Breast epithelium (tissue), 4 donors: Measurements from ENCODE around the gene STRA8. TPM values are rescaled to one million over a fixed set of nuclear protein-coding genes. Genes with fewer than 3 reads are reported as not detected.

Experiments
- DNase-seq, 2 donors: peaks; one replicate each; pipeline ENCODE4 v3.0.0-alpha.2; 2019; ENCODE audit warnings: low spot score in 2 of 2
- H3K27ac ChIP-seq, 2 donors: fragments of 200-600 bp; sonication (generic) in 1 of 2; one replicate each; pipeline ENCODE4 v1.5.1; 2016 to 2019; ENCODE audit warnings: mild to moderate bottlenecking in 1 of 2
- H3K27me3 ChIP-seq, 2 donors: fragments of 200-600 bp; sonication (generic) in 1 of 2; one replicate each; pipeline versions ENCODE4 v1.5.1 to v1.6.0; 2017 to 2019; ENCODE audit warnings: control low read depth in 1 of 2, mild to moderate bottlenecking in 1 of 2
- H3K36me3 ChIP-seq: fragments of 200-600 bp; one replicate; pipeline ENCODE4 v1.5.1; 2019
- H3K4me1 ChIP-seq, 2 donors: fragments of 200-600 bp; sonication (generic); one replicate each; pipeline ENCODE4 v1.5.1; 2016 to 2019; ENCODE audit warnings: control low read depth in 1 of 2
- H3K4me3 ChIP-seq, 3 donors: fragments of 200-600 bp; sonication (generic); 1 replicate in 2 of 3; 2 replicates in 1 of 3; pipeline ENCODE4 v1.5.1; 2016 to 2019; ENCODE audit warnings: mild to moderate bottlenecking in 3 of 3, moderate library complexity in 2 of 3
- H3K9me3 ChIP-seq, 2 donors: fragments of 200-600 bp; sonication (generic) in 1 of 2; one replicate each; pipeline ENCODE4 v1.5.1; 2016 to 2019; ENCODE audit warnings: control low read depth in 1 of 2
- CTCF ChIP-seq, 3 donors: fragments of 450-650 bp; IDR thresholded peaks; one replicate each; pipeline ENCODE4 v1.5.1; 2016 to 2017; ENCODE audit warnings: antibody characterized with exemption in 3 of 3, mild to moderate bottlenecking in 3 of 3, moderate library complexity in 3 of 3
- POLR2A ChIP-seq: fragments of 450-650 bp; IDR thresholded peaks from one replicate; pipeline ENCODE4 v1.6.1; 2016; ENCODE audit warnings: antibody characterized with exemption, mild to moderate bottlenecking, moderate library complexity
- POLR2AphosphoS5 ChIP-seq, 3 donors: sonication (generic); formaldehyde crosslinking; IDR thresholded peaks; one replicate each; pipeline ENCODE4 v1.6.1; 2017; ENCODE audit warnings: antibody characterized with exemption in 3 of 3
- intact Hi-C: fragments of 100-400 bp; cut with DNase I; formaldehyde crosslinking; loops from one replicate; pipeline ENCODE4 v1.15.1; 2023; ENCODE audit warnings: low total_unique reads
- total RNA-seq, 3 donors: library from RNA; depleted of rRNA; stranded (reverse); fragments of >200 nt; gene quantifications; one replicate each; pipeline ENCODE4 v1.1.0, GENCODE V29; 2016

Gene STRA8
- total RNA-seq, 3 donors from 2014 or later: not detected

- no peaks in the 10 kb centered on the region for H3K9me3 ChIP-seq
- peaks cover 6 to 16% of the 10 kb centered on the region in 2 donors for H3K4me1 ChIP-seq
- intact Hi-C loops: no loop called here
- no peak for TF ChIP-seq POLR2AphosphoS5 (IDR thresholded peaks at IDR 0.05)
- no peak for TF ChIP-seq POLR2A
- no peak for TF ChIP-seq CTCF (IDR thresholded peaks at IDR 0.05)
- H3K4me3 ChIP-seq: no peak overlapping the region
- no peaks in the 10 kb centered on the region for H3K36me3 ChIP-seq
- no peak for DNase-seq
- H3K27ac ChIP-seq: no peak overlapping the region
- H3K27me3 ChIP-seq: no peaks in the 10 kb centered on the region
Measured at GRCh38 chr7:135257790-135258189, 24.2 kb downstream of the STRA8 start.

GRCh38 chr7:135258585-135258984, 24.9 kb downstream of the STRA8 start:
- Histone ChIP-seq H3K4me1 (peaks cover 6 to 12% of the 10 kb centered on the region in 2 donors), H3K27ac (no peak overlapping the region), H3K9me3 (no peaks in the 10 kb centered on the region), H3K4me3 (no peak overlapping the region), H3K27me3 (no peaks in the 10 kb centered on the region), H3K36me3 (no peaks in the 10 kb centered on the region)
- TF ChIP-seq CTCF (IDR thresholded peaks at IDR 0.05): no peak
- intact Hi-C loops: no loop called here
- no peak for DNase-seq

- DNase-seq: no peak
- intact Hi-C loops: no loop called here
- peaks cover under 1% of the 10 kb centered on the region in 2 donors for H3K4me1 ChIP-seq
- H3K36me3 ChIP-seq: no peaks in the 10 kb centered on the region
- H3K27ac ChIP-seq: no peak overlapping the region
- no peaks in the 10 kb centered on the region for H3K27me3 ChIP-seq
- TF ChIP-seq POLR2A (no peak), CTCF (IDR thresholded peaks at IDR 0.05) (no peak), POLR2AphosphoS5 (IDR thresholded peaks at IDR 0.05) (no peak)
- H3K4me3 ChIP-seq: no peak overlapping the region
- peaks cover 0 to 5% of the 10 kb centered on the region in 2 donors for H3K9me3 ChIP-seq
Measured at GRCh38 chr7:135259702-135260101, 26.1 kb downstream of the STRA8 start.

- H3K27ac ChIP-seq: peak overlapping the region in 1 of 2 donors; percentile 60
Measured at GRCh38 chr7:135260470-135260869, 26.8 kb downstream of the STRA8 start.

More at GRCh38 chr7:135260470-135260869, 26.8 kb downstream of the STRA8 start:
- Histone ChIP-seq H3K36me3 (no peaks in the 10 kb centered on the region), H3K9me3 (peaks cover 0 to 7% of the 10 kb centered on the region in 2 donors), H3K27me3 (no peaks in the 10 kb centered on the region), H3K4me1 (no peaks in the 10 kb centered on the region), H3K4me3 (no peak overlapping the region)
- intact Hi-C loops: no loop called here
- TF ChIP-seq POLR2A (no peak), POLR2AphosphoS5 (IDR thresholded peaks at IDR 0.05) (no peak), CTCF (IDR thresholded peaks at IDR 0.05) (no peak)
- no peak for DNase-seq
